Endothelial cell (in vitro differentiated cells): ENCODE data around the gene TVP23B. TPM values are rescaled to one million over a fixed set of nuclear protein-coding genes. Genes with fewer than 3 reads are reported as not detected.
"Not testable (repeated sequence)": the region's sequence is repeated elsewhere in the genome, so short reads cannot be mapped to it uniquely, and the experiment has no call there.

Source experiments
- DNase-seq: peaks from one replicate; pipeline ENCODE4 v3.0.0; 2021; ENCODE audit warnings: low spot score
- H3K27ac Mint-ChIP-seq: one replicate; pipeline ENCODE4 v1.8.0; 2021; ENCODE audit warnings: mixed read lengths, inconsistent platforms; ENCODE audit not compliant: unreplicated experiment
- H3K27me3 Mint-ChIP-seq: one replicate; pipeline ENCODE4 v1.8.0; 2021; ENCODE audit warnings: mild to moderate bottlenecking, moderate library complexity, mixed read lengths, inconsistent platforms; ENCODE audit not compliant: unreplicated experiment
- H3K36me3 Mint-ChIP-seq: one replicate; pipeline ENCODE4 v1.8.0; 2021; ENCODE audit warnings: mild to moderate bottlenecking, low read depth, mixed read lengths, inconsistent platforms; ENCODE audit not compliant: unreplicated experiment
- H3K4me1 Mint-ChIP-seq: one replicate; pipeline ENCODE4 v1.8.0; 2021; ENCODE audit warnings: mild to moderate bottlenecking, mixed read lengths, inconsistent platforms; ENCODE audit not compliant: unreplicated experiment
- H3K4me3 Mint-ChIP-seq: one replicate; pipeline ENCODE4 v1.8.0; 2021; ENCODE audit warnings: mild to moderate bottlenecking, mixed read lengths, inconsistent platforms; ENCODE audit not compliant: unreplicated experiment
- H3K9me3 Mint-ChIP-seq: one replicate; pipeline ENCODE4 v1.8.0; 2021; ENCODE audit warnings: mixed read lengths, inconsistent platforms; ENCODE audit not compliant: unreplicated experiment
- long read RNA-seq: library from polyadenylated mRNA; unstranded; transcript quantifications from one replicate; pipeline ENCODE4 v2.0.0, GENCODE V29; 2020; ENCODE audit not compliant: unreplicated experiment
- total RNA-seq: library from RNA; stranded (reverse); fragmentation: NEBNext Ultra II Directional; extraction: Animal tissue kit (Norgen Biotek cat#: 25700); gene quantifications from one replicate; pipeline ENCODE4 v1.2.1, GENCODE V29; 2021; ENCODE audit not compliant: unreplicated experiment

TVP23B gene
- 11.6 TPM for total RNA-seq
- long read RNA-seq, transcript TVP23B-201 (7 exons, 2,064 nt), result major isoform, 9 of 17 reads
- long read RNA-seq, partial matches to known transcripts, result 4 of 17 reads
- long read RNA-seq, other reads (novel, unspliced or antisense), result 1 of 17 reads

GRCh38 chr17:18780991-18781718, at the start of gene TVP23B:
TSS of gene TVP23B (plus strand) at chr17:18781183. CDS start at chr17:18781294, 111 bp downstream.
- H3K4me1 Mint-ChIP-seq, H3K9me3 Mint-ChIP-seq, H3K27me3 Mint-ChIP-seq, H3K36me3 Mint-ChIP-seq: not testable (repeated sequence)
- Mint-ChIP-seq H3K27ac (peak within 1 kb of the TSS; percentile 61), H3K4me3 (peak within 1 kb of the TSS; percentile 92)
- peak; percentile 95 for DNase-seq

- H3K27me3 Mint-ChIP-seq, H3K27ac Mint-ChIP-seq, H3K4me1 Mint-ChIP-seq, H3K9me3 Mint-ChIP-seq, DNase-seq, H3K4me3 Mint-ChIP-seq, H3K36me3 Mint-ChIP-seq: not testable (repeated sequence)
These were observed 48.5 kb upstream of the TVP23B start for GRCh38 chr17:18732438-18732837.

- H3K9me3 Mint-ChIP-seq, H3K27ac Mint-ChIP-seq, H3K36me3 Mint-ChIP-seq, H3K4me1 Mint-ChIP-seq, DNase-seq, H3K27me3 Mint-ChIP-seq, H3K4me3 Mint-ChIP-seq: not testable (repeated sequence)
These were observed 47.6 kb upstream of the TVP23B start for GRCh38 chr17:18733350-18733749.

GRCh38 chr17:18739616-18740391, 41.2 kb upstream of the TVP23B start:
- H3K27ac Mint-ChIP-seq, H3K4me1 Mint-ChIP-seq, DNase-seq: not testable (repeated sequence)

GRCh38 chr17:18741228-18741627, 39.8 kb upstream of the TVP23B start:
- H3K36me3 Mint-ChIP-seq, H3K4me3 Mint-ChIP-seq, H3K27ac Mint-ChIP-seq, H3K4me1 Mint-ChIP-seq, DNase-seq, H3K9me3 Mint-ChIP-seq, H3K27me3 Mint-ChIP-seq: not testable (repeated sequence)

More at GRCh38 chr17:18739616-18740391, 41.2 kb upstream of the TVP23B start:
- H3K4me3 Mint-ChIP-seq, H3K27me3 Mint-ChIP-seq, H3K9me3 Mint-ChIP-seq, H3K36me3 Mint-ChIP-seq: not testable (repeated sequence)

GRCh38 chr17:18743699-18744421, 37.1 kb upstream of the TVP23B start, which contains the start of gene FBXW10:
TSS of gene FBXW10 (plus strand) at chr17:18744054. CDS start at chr17:18744245, 191 bp downstream.
- not testable (repeated sequence) for H3K27me3 Mint-ChIP-seq, H3K4me3 Mint-ChIP-seq, H3K9me3 Mint-ChIP-seq, H3K4me1 Mint-ChIP-seq, H3K36me3 Mint-ChIP-seq, DNase-seq, H3K27ac Mint-ChIP-seq

GRCh38 chr17:18744726-18745125, 36.3 kb upstream of the TVP23B start:
- not testable (repeated sequence) for H3K4me3 Mint-ChIP-seq, H3K9me3 Mint-ChIP-seq, H3K27me3 Mint-ChIP-seq, DNase-seq, H3K36me3 Mint-ChIP-seq, H3K27ac Mint-ChIP-seq, H3K4me1 Mint-ChIP-seq

GRCh38 chr17:18746551-18746950, 34.4 kb upstream of the TVP23B start:
- not testable (repeated sequence) for H3K4me3 Mint-ChIP-seq, H3K27me3 Mint-ChIP-seq, H3K9me3 Mint-ChIP-seq, H3K36me3 Mint-ChIP-seq, H3K4me1 Mint-ChIP-seq, H3K27ac Mint-ChIP-seq, DNase-seq

GRCh38 chr17:18747501-18747900, 33.5 kb upstream of the TVP23B start:
- not testable (repeated sequence) for H3K27ac Mint-ChIP-seq, H3K4me3 Mint-ChIP-seq, H3K9me3 Mint-ChIP-seq, H3K36me3 Mint-ChIP-seq, DNase-seq, H3K4me1 Mint-ChIP-seq, H3K27me3 Mint-ChIP-seq

GRCh38 chr17:18750242-18750641, 30.7 kb upstream of the TVP23B start:
- H3K4me3 Mint-ChIP-seq, H3K4me1 Mint-ChIP-seq, H3K27ac Mint-ChIP-seq, H3K36me3 Mint-ChIP-seq, H3K9me3 Mint-ChIP-seq, DNase-seq, H3K27me3 Mint-ChIP-seq: not testable (repeated sequence)

- not testable (repeated sequence) for H3K4me3 Mint-ChIP-seq, H3K9me3 Mint-ChIP-seq, DNase-seq, H3K27me3 Mint-ChIP-seq, H3K36me3 Mint-ChIP-seq, H3K27ac Mint-ChIP-seq, H3K4me1 Mint-ChIP-seq
These were observed 27.1 kb upstream of the TVP23B start for GRCh38 chr17:18753829-18754409.
